GM18498 (cell line): ENCODE measurements around the gene PELI3.
"Not testable (repeated sequence)": the region's sequence is repeated elsewhere in the genome, so short reads cannot be mapped to it uniquely, and the experiment has no call there.

ENCODE experiments used
- ATAC-seq: cut with Tn5 transposase; IDR thresholded peaks from one replicate; pipeline ENCODE4 v1.9.1; 2021; ENCODE audit warnings: mild to moderate bottlenecking, moderate library complexity; ENCODE audit not compliant: unreplicated experiment

Gene PELI3

DNA sequence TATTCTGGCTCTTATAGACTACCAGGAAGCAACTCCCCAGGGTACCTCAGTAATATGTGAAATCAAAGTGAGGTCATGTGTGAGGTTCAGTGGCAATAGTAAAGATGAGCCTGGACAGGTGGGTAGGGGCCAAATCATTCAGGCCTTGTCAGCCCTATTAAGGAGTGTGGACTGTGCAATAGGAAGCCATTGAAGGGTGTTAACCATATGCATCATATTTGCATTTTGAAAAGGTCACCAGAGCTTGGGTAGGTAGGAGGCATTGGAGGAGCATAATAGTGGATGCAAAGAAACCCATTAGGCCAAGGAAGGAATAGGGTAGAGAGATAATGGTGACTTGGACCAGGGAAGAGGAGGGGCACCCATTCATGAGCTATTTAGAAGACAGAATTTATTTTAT, 19.7 kb upstream of the PELI3 start:
- no peak for ATAC-seq

DNA sequence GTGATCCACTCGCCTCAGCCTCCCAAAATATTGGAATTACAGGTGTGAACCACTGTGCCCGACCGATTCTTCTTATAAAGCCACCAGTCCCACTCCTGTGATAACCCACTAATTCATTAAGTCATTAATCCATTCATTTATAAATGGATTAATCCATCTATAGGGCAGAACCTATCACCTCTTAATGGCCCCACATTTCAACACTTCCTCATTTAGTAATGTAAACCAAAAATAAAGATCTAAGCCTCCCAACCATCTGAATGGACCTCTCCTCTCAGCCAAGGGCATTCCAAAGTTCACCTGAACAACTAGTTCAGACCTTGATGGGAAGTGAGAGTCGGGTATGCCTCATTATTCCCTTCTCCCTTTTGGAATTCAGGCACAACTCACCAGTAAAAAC, 18.2 kb upstream of the PELI3 start:
- no peak for ATAC-seq

DNA sequence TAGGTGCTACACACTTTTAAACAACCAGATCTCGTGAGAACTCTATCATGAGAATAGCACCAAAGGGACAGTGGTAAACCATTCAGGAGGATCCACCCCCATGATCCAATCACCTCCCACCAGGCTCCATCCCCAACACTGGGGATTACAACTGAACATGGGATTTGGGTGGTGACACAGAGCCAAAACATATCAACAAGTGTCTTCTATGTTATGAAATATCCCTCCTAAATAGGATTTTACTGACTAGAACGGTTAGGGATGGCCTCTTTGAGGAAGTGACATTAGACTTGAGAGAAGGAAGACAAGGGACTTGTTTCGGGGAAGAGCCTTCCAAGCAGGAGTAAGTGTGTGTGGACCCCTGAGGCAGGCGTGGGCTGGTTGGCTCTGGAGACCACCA, 16.1 kb upstream of the PELI3 start:
- no peak for ATAC-seq

DNA sequence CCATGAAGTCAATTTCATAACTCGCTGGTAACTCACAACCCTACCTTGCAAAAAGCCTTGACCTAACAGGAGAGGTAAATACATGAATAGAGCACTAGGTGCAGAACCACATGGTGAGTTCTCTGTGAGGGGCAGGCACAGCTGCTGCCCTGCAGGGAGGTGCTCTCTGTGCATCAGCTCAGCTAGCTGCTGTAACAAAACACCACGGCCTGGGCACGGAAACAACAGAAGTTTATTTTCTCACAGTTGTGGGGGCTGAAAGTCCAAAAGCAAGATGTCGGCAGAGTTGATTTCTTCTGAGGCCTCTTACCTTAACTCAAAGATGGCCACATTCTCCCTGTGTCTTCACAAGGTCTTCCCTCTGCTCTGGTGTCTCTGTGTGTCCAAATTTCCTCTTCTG, 15.0 kb upstream of the PELI3 start:
- no peak for ATAC-seq

DNA sequence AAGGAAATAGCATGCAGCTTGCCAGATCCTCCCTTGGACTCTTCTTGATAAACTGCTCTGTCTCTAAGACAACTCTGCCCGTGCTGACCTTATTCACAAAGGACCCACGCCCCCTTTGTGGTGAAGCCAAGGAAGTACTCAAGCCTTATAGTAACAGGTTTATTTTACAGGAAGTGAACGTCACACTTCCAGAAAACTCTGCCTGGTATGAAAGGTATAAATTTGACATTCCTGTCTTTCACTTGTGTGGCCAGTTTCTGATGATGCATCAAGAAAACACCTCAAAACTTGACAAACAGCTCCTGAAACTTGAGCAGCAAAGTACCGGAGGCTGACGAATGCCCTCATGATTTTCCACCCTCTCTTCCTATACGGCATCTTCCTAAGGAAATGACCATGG, 12.5 kb upstream of the PELI3 start:
- no peak for ATAC-seq

DNA sequence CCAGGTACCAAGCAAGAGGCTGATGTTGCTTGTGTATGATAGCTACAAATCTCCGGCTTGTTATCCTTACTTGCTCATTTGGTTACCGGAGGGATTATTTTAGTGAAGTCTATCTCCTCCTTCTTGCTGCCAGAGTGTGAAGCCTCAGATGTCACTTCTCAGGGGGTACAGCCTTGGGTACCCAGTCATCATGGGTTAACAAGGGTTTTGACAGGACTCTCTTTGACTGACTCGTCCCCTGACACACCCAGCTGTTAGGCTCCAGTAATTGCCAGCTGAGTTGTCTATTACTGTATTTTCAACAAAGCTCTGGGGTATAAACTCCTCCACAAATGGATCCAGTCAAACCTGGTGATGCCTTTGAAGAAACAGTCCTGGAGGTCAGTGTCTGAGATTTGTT, 11.9 kb upstream of the PELI3 start:
- no peak for ATAC-seq

DNA sequence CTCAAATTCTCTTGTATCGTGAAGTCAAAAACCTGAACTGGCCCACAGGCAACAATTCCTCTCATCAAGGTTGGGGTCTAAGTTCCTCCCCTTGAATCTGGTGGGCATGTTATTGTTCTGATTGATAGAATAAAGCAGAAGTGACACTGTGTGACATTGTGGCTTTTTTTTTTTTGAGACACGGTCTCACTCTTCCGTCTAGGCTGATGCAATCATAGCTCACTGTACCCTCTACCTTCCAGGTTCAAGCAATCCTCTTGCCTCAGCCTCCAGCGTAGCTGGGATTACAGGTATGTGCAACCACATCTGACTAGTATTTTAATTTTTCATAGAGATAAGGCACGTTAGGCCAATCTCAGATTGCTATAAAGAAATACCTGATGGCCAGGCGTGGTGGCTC, 8.9 kb upstream of the PELI3 start:
- no peak for ATAC-seq

DNA sequence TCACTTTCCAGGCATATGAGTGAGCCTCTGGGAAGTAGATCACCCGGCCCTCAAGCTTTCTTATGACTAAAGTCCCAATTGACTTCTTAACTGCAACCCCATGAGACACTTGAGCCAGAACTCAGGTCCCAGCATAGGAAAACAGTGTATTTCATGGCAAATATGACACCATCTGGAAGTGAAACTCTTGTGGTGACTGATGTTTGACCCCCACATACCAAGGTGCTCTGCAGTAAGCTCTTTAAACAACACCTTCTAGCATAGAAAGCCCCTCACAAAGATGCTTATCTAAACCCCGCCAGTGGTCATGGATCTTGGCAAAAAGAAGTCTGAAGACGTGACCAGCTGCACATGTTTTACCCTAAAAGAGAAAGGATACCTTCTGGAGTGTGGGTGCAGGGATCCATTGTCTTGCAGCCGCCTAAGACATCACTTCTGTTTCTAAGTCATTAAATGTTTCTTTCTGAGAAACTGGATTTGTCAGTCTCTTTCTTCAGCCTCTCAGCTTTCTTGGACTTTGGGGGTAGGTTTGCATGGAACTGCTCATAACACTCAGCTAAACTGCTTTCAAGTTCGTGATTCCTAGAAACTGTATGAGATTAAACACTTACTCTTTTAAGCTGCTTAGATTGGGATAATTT, 7.4 kb upstream of the PELI3 start:
- no peak for ATAC-seq

DNA sequence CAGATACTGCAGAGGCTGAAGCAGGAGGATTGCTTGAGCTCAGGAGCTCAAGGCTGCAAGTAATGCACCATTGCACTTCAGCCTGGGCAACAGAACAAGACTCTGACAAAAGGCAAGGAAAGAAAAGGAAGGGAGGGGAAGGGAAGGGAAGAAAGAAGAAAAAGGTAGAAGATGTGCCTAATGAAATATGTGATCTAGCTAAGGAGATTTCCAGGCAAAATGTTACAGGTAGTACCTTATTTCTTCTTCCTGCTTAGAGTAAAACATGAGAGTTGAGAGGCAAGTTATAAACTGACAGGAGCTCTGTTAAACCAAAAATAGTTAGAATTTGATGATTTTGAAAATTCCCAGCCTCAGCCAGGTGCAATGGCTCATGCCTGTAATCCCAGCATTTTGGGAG, 4.7 kb upstream of the PELI3 start:
- ATAC-seq: no peak

DNA sequence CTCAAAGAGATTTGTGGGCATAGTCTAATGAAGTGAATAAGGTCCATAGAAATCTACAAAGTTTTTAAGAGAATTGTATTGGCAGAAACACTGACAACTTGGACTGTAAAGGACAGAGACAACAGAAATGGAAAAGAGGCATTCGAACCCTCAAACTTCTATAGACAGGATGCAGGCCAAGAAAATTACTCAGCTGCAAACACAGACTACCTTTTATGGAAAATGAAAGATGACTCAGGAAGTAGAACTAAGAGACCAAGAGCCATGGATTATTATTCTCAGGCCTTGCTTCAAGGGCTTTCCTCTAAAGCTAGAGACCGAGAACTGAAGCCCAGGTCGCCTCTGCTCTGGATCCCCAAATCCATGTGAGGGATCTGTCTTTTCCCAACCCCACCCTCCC, 3.8 kb upstream of the PELI3 start:
- no peak for ATAC-seq

DNA sequence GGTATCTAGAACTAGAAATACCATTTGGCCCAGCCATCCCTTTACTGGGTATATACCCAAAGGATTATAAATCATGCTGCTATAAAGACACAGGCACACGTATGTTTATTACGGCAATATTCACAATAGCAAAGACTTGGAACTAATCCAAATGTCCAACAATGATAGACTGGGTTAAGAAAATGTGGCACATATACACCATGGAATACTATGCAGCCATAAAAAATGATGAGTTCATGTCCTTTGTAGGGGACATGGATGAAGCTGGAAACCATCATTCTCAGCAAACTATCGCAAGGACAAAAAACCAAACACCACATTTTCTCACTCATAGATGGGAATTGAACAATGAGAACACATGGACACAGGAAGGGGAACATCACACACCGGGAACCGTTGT, 2.6 kb upstream of the PELI3 start:
- ATAC-seq: not testable (repeated sequence)

DNA sequence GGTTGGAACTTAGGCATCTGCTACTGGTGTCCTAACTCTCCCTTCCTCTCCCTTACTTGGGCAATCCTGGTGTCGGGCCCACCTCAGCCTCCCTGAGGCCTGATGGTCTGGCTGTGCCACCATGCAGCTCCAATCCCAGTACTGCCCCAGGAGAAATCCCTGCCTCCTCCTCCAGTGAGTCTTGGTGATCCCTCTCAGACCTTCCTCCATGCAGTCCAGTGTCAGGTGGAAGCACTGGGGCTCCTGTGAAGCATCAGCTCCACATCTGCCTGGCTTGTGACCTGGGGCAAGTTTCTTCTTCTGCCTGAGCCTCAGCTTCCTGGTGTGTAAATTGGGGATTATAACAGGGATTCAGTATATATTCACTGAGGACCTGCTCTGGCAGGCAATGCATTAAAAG, 1.8 kb upstream of the PELI3 start:
- ATAC-seq: no peak

DNA sequence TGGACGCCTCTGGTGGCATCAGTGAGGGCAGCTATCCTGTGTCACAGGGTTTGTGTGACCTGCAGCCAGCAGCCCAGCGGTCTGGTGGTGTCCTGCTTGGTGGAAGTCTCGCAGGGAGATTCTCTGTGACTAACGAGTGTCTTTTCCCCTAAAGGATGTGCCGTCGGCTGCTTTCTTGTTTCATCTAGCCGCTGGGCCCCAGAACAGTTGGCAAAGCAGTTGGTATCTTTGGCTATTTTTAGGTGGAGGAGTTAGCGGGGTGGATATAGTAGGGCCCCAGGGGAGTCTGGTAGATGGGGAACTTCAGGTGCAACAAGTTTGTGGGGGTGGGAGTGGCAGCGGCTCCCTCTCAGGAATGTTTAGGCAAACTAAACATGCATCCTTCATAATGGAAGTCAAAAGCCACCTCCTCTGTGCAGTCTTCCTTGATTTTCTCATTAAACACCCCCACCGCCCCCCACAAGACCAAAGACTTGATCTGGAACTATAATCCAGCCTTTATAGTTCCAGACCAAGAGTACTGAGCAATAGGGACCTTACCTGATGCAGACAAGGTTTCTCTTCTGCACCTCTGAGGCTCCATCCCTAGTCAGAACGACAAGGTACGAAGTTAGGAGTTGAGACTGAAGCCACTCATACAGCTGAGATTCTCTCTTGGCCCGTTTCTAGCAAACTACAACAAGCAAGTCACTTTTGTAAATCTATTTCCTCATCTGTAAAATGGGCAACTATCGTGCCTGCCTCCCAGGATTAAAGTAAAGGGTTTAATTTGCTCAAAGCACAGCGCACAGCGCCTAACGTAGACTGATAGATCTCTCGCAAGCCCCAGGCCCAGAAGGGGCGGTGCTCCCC, 1.1 kb upstream of the PELI3 start:
- ATAC-seq: no peak

DNA sequence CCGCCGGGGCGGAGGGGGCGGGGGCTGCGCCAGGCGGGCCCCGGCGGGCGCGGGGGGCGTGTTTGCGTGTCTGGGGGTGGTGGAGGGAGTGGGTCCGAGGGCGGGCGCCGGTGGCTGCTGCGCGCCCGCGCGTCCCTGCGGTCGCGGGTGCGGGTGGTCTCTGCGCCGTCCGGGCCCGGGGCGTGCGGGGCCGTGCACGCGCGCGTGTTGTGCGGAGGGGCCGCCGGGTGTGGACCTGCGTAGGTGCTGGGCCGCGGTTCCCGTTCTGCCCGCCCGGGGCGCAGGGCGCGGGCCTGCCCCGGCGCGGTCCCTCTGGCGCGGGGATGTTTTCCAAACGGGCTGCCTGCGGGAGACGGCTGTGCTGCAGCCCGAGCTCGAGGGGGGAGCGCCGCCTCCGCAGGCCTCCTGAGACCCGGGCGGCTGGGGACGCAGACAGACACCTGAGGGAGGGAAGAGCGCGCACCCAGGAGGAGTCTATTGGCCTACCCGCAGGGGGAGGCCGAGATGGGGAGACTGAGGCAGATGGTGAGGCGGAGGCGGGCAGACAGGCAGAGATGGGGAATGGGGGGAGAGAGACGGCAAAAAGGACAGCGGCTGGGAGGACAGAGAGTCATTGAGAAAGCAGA, 442 bp downstream of the PELI3 start:
- ATAC-seq: peak; percentile 44

DNA sequence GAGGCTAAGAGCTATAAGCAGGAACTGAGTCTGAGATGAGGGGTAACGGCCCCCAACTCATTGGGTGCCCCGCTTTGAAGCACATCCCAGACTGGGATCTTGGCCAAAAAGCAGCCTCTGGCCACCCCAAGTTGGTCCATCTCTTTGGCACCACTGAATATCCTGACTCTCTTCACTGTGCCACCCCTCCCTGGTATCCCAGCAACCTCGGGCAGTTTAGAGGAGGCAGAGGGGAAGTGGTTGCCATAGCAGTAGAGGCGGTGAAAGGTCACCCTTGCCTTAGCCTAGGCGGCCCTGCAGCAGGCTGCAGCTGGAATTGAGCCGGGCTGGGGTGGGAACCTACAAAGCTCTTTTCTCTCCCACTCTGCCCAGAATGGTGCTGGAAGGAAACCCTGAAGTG, 1.1 kb downstream of the PELI3 start:
- no peak for ATAC-seq

DNA sequence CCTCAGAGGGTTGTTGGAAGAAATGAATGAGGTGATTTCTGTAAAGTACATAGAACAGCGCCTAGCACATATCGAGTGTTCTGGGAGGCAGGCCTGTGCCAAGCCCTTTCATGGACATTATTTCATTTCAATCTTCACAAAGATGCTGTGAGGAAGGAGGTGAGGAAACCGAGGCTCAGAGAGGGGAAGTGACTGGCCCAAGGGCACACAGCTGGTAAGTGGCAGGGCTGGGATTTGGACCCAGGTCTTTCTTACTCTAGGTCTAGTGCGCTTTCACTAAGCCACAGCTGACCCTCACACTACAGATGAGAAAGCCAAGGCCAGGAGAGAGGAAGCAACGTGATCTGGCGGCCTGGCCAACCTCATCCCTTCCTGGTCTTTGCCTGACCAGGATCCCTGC, 2.0 kb downstream of the PELI3 start:
- no peak for ATAC-seq

DNA sequence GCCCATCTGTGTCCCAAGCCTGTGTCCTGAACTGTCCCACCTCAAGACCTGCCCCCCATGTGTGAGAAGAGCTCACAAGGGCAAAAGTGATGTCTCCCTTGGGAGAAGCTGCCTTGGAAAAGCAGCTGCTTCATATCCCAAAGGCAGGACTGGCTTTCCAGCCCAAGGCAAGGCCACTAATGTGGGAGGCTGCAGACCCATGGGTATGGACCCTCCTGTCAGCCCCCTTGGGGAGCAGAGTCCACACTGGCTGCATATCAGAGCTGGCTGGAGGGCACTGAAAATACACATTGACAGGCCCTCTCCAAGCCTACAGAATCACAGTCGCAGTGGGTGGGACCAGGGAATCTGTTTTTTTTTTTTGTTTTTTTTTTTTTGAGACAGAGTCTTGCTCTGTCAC, 2.7 kb downstream of the PELI3 start:
- no peak for ATAC-seq

DNA sequence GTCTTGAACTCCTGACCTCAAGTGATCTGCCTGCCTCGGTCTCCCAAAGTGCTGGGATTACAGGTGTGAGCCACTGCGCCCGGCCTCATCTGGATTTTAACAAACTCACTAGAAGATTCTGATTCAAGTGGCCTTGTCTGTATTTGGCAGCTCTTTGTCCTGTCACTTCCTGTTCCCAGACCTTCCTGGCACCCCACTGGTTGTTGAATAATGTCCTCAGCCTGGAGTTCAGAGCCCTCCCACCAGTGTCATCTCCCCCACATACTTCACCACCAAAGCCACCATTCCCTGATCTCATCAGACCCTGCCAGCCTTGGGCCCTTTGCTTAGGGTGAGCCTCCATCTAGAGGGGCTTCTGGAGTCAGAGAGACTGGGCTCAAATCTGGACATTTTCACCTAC, 3.3 kb downstream of the PELI3 start:
- ATAC-seq: no peak

DNA sequence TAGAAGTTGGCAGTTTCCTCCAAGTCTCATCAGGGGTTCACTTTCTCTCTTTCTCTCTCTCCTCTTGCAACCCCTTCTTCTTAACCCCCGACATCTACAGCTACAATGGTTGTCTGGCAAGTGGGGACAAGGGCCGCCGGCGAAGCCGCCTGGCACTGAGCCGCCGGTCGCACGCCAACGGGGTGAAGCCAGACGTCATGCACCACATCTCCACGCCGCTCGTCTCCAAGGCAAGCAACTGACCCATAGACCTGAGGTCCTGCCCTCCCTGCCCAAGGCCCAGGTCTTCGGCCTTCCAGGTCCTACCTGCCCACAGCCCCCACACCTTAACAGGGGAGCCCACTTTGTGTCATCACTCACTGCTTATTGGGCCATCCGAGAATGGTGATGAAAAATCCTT, 4.4 kb downstream of the PELI3 start:
- ATAC-seq: no peak

DNA sequence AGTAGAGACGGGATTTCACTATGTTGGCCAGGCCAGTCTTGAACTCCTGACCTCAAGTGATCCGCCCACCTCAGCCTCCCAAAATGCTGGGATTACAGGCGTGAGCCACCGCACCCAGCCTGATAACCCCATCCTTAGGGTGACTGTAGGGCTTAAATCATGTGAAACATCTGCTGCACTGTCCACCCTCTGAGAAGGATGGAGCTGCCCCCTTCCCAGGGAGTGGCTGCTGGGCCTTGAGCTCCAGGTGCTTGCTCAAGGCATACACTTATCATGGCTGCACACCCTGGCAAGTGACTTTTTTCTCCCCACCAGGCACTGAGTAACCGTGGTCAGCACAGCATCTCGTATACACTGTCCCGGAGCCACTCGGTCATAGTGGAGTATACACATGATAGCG, 5.3 kb downstream of the PELI3 start:
- no peak for ATAC-seq

DNA sequence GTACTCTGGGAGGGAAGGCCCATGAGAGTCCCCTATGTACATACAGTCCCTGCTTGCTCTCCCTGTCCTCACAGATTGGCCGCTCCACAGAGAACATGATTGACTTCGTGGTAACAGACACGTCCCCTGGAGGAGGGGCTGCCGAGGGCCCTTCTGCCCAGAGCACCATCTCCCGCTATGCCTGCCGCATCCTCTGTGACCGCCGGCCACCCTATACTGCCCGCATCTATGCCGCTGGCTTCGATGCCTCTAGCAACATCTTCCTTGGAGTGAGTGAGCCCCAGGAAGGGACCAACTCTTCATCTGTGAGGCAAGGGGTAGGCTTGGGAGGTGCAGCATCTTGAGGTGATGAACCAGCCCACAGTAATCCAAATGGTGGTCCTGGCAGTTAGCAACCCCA, 6.5 kb downstream of the PELI3 start:
- ATAC-seq: no peak
